ENCODE measurements around the gene PLXNA3.

Gene PLXNA3

GRCh38 chrX:154436374-154436982, 21.6 kb upstream of the PLXNA3 start:
- DNase-seq: peak; percentile 51 to 77

DNA sequence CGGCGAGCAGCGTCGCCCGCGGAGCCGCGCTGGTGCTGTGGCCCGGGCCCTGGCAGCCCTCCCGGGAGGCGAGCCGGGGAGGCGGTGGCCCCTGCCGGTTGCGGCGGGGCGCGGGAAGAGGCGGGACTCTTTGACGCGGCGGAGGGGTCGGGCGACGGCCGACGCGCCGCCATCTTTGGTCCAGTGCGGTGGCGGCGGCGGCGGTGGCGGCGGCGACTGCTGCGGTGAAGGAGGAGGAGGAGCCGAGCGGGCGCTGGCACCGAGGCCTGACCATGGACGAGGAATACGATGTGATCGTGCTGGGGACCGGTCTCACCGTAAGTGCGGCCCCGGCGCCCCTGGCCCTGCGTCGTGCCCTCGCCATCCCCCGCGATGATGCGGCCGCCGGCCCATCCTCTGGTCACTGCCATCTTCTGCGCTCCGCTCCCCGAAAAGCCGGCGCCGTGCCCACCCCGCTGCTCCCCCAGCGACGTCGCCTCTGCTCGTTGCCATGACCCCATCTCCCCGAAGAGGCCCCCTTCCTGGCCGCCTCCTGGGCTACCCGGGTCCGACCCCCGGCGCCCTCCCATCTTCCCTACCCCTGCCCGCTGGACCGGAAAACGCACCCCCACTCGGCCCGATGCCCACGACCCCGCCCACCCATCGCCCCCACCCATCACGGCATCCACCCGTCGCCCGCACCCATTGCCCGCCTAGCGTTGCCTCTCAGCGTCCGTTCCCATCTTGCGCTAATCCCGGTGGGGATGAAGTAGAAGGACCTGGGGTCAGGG, 20.9 kb upstream of the PLXNA3 start, which contains the start of gene GDI1:
Gene GDI1 (plus strand): TSS at position 172 of the 770 bp plus-strand sequence. CDS start 101 bp downstream, at position 273.
- DNase-seq: peak; percentile 46 to 73

- no peak for DNase-seq
Observed at GRCh38 chrX:154437971-154438893, 19.8 kb upstream of the PLXNA3 start.

DNA sequence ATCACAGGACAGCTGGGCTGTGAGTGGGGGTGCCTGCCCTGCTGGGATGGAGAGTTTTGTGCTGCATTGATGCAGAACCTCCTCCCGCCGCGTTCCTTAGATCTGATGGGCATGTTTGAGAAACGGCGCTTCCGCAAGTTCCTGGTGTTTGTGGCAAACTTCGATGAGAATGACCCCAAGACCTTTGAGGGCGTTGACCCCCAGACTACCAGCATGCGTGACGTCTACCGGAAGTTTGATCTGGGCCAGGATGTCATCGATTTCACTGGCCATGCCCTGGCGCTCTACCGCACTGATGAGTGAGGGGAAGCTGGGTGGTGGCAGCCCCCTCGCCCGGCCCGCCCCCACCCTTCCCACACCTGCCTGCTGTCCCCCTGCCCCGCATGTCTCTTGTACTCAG, 18.2 kb upstream of the PLXNA3 start:
- DNase-seq: no peak

DNA sequence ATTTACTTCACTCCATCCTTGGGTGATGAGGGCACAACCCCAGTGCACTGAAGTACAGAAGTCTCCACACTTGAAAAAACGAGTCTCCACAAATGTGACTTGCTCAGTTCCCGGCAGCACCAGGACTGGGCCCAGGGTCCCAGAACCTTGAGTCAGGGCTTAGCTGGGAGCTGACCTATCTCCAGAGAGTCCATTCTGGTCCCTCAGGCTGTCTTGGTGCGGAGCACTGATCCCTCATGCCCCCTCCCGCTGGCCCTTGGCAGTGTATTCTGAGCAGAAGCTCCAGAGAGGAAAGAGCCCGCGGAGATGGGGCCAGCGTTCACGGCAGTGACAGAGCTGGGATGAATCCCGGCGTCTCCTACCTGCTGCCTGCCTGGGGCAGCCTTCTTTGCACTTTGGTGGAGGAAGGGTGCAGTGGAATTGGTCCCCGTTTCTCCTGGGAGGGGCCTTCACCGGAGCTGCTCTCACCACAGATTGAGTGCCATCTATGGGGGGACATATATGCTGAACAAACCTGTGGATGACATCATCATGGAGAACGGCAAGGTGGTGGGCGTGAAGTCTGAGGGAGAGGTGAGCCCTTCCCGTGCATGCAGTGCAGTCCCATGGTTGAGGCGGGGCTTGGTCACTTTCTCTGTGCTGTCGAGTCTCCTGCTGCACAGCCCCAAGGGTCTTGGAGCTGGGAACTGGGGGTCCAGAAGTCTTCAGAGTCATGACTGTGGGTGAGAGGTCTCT, 17.3 kb upstream of the PLXNA3 start:
- DNase-seq: no peak

- peak in 1 of 2 donors; percentile 37 for DNase-seq
Observed at GRCh38 chrX:154441564-154441963, 16.5 kb upstream of the PLXNA3 start.

GRCh38 chrX:154441984-154442707, 15.9 kb upstream of the PLXNA3 start:
- no peak for DNase-seq

GRCh38 chrX:154443479-154443910, 14.6 kb upstream of the PLXNA3 start:
- DNase-seq: no peak

- DNase-seq: peak; percentile 67 to 75
Observed at GRCh38 chrX:154443992-154444754, 13.9 kb upstream of the PLXNA3 start, which contains the start of gene FAM50A. Gene FAM50A (plus strand): TSS chrX:154444141. CDS start chrX:154444236, 95 bp downstream.

- no peak for DNase-seq
Observed at GRCh38 chrX:154444755-154445246, 13.3 kb upstream of the PLXNA3 start.

- no peak for DNase-seq
Observed at GRCh38 chrX:154445776-154446175, 12.3 kb upstream of the PLXNA3 start.

GRCh38 chrX:154446430-154446829, 11.7 kb upstream of the PLXNA3 start:
- no peak for DNase-seq

- no peak for DNase-seq
Observed at GRCh38 chrX:154448484-154448883, 9.6 kb upstream of the PLXNA3 start.

DNA sequence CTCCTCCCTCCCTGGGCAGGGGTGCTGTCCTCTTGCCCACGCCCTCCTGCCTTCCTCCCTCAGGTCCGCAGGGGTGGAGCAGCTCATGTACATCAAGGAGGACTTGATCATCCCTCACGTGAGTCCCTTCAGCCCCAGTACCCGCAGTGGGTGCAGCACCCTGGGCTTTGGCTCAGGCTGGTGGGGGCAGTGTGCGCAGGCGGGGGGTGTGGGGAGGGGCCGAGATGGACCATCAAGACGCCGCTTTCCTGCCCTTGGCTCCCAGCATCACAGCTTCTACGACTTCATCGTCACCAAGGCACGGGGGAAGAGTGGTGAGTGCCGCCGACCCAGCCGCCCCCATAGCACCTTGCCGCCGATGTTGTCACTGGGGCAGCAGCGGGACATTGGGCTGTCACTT, 8.5 kb upstream of the PLXNA3 start:
- DNase-seq: no peak

DNA sequence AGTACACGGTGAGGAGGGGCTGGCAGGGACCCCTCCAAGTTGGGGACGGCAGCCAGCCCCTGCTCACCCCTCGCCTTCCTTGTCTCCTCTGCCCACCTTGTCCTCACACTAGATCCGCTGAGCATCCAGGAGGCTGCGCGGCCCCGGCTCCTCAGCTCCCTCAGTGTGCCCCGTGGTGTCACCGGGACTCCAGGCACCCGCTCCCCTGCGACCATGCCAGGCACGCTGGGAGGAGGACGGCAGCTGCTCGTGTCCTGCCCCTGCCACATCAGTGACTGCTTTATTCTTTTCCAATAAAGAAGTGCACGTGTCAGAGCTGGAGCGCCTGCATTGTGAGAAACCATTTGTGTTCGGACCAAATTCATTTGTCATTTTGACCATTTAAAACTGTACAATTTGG, 7.8 kb upstream of the PLXNA3 start:
- DNase-seq: no peak

- no peak for DNase-seq
Observed at GRCh38 chrX:154452823-154453222, 5.3 kb upstream of the PLXNA3 start.

- peak; percentile 65 to 80 for DNase-seq
Observed at GRCh38 chrX:154457491-154458115, 478 bp upstream of the PLXNA3 start.

DNA sequence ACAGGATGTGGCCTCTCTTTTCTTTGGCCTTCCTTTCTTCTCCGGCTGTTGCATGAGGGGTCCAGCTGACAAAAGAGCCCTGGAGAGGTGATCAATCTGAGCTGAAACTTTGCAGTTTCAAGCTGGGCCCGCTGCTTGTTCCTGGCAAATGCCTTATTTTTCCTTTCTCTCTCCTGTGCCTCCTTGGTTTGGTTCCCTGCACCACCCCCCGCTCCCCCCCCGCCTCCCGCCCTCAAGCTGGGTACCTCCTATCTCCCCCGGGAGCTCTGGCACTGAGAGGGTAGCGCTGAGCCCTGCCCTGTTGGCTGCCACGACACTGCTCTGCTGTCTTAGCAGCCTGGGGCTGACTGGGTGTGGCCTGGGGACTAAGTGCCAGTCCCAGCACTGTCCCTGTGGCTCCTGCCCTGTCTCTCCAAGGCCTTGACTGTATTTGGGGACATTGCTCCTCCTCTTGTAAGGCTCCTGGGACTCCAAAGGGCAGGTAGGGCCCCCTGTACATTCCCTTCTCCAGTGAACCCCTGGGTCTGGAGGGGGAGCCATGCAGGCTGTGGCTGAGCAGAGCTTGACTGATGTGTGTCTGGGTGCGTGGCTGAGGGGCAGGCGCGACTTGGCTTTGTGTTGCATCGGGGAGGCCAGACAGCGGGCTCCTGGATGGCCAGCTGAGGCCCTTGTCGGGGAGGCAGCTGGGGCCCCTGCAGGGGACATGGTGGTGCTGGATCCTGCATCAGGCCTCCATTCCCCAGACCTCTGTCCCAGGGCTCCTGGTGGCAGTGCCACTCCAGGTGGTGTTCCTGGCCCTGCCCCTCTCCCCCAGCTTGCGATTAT, 1.1 kb downstream of the PLXNA3 start:
- DNase-seq: no peak

GRCh38 chrX:154459832-154460231, 1.8 kb downstream of the PLXNA3 start:
- DNase-seq: no peak
